Right kidney (tissue), 1 donor: Measurements from ENCODE around the gene AFF3.
"Not testable (repeated sequence)": the region's sequence is repeated elsewhere in the genome, so short reads cannot be mapped to it uniquely, and the experiment has no call there.

ENCODE experiments used
- DNase-seq: peaks from one replicate; pipeline ENCODE4 v3.0.0-alpha.2; 2016

The AFF3 gene

DNA sequence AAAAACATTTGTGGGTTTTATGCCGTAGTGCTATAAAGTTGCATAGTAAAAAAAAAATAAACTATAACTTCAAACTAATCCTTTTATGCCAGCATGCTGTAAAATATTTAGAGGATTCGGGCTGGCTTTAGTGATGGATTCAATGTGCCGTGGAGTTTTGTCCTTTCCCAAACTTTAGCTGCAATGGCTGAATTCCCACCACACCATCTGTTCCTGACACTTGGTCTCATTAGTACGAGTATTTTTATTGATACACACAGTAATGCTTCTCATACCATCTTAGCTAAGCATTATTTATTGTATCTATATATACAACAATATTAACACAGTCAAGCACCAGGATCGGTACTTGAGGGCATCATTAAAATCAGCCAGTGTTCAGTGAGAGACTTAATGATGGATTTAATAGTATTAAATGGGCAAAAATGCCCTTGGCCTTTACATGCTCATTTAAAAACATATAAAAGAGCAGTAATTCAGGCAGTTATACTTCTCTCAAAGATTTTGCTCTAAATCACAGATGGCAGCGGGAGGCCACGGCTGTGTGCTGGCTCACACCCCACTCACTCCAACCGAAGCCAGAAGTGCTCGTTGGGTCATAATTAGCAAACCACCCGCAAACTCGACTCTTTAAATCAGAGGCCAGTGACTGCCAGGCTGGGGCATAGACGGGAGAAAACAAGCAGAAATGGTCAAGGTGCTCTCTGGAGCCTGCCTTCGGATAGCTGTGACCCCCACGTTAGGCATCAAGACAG, 355.6 kb downstream of the AFF3 start:
- no peak for DNase-seq

DNA sequence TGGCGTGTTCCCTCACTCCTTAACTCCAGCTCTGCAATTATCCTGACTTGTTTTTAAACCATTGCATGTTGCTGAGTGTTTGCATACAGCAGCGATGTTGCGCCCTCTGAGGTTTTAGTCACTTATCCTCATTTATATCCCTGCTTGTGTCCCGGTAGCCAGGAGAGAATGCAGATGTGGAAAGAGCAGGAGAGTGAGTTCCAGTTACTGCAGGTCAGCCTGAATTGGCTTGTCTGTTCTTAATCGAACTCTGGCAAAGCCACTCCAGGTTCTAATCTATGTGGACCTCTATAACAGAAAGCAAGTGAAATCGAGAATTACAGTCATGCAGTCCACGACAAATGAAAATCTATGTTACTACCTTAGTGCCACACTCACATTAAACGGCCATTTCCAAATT, 357.4 kb downstream of the AFF3 start:
- DNase-seq = no peak

DNA sequence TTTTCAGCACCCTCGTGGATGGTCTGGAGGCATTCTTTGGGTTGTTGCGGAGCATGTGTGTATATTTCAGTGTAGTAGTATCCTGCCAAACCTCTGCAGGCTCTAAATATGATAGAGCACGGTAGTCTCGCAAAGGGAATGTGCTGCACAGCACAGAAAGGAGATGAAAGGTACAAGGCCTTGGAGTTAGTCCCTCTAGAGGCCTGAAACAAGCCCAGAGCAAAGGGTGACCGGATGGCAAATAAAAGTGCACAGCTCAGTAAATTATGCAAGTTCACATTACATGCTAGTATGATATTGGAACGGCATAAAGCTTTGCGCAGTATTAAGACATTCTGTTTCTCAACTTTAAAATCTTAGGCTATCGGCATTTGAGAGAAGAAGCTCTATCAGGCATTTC, 358.1 kb downstream of the AFF3 start:
- no peak for DNase-seq

GRCh38 chr2:99780276-99780675, 362.1 kb downstream of the AFF3 start:
- no peak for DNase-seq

GRCh38 chr2:99779276-99779675, 363.1 kb downstream of the AFF3 start:
- DNase-seq = no peak

GRCh38 chr2:99777656-99778290, 364.6 kb downstream of the AFF3 start:
- no peak for DNase-seq

DNA sequence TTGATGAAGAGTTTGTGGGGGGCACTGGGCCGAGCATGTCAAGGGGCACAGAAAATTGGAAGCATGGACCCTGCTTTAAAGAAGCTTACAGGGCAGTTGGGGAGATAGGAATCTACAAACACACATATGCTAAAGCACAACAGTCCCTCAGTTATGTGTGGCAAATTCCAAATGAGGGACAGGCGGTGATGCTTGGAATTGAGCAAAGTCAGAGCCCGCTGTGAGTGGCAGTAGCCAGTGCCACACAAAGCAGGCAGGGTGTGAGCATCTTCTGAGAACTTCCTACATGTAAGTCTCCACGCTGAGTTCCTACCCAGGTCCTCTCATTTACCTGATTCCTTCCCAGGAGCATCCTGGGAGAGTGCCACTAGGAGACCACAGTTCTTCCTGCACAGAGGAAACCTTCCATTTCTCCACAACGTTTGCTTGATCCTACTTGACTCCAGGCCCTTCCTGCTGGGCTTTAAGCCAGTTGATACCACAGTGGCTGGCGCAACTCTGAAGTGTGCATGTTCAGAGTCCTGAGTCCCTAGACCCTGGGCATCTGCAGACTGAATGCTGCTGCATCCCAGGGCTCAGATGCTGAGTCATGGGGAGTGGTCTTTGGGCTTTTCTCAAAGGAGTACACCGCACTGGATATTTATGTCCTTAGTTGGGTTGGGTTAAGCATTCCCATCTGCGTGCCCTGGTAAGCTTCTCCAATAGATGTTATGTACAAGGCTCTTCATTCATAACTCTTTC, 365.3 kb downstream of the AFF3 start:
- DNase-seq = no peak

- no peak for DNase-seq
These were observed 366.0 kb downstream of the AFF3 start for GRCh38 chr2:99776206-99776905.

GRCh38 chr2:99775585-99775984, 366.8 kb downstream of the AFF3 start:
- DNase-seq = no peak

DNA sequence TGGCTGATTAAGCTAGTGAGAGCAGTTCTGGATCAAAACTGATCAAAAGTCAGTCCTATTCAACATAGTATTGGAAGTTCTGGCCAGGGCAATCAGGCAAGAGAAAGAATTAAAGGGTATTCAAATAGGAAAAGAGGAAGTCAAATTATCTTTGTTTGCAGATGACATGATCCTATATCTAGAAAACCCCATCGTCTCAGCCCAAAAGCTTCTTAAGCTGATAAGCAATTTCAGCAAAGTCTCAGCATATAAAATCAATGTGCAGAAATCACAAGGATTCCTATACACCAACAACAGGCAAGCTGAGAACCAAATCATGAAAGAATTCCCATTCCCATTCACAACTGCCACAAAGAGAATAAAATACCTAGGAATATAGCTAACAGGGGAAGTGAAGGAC, 368.7 kb downstream of the AFF3 start:
- DNase-seq = not testable (repeated sequence)

GRCh38 chr2:99772591-99773331, 369.6 kb downstream of the AFF3 start:
- DNase-seq = peak; percentile 15

DNA sequence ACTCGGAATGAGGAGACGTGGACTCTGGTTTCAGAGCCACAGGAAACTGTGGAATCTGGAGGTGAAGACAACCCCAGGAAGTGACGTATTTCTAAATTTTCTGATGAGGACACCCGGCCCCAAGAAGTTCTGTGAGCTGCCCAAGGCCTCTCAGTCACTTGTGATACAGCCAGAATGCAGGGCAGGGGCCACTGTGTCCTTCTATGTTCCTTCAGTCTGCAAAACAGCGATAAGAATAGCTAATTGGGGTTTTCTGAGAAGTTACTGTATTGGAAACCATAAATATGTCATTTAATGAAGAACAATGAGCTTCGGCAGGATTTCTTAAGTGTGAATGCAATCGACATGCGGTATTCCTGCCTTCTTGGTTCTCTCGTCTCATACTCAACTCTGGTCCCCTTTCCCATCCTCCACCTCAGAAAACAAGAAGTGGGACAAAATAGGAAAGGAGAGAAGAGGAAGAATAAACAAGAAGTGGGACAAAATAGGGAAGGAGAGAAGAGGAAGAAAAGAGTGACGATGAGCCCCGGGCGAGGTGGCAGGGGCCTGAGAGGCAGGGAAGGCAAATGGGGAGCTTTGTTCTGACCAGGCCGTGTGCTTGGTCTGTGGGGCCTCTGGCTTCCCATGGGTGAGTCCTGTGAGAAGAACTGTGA, 370.6 kb downstream of the AFF3 start:
- DNase-seq = no peak

DNA sequence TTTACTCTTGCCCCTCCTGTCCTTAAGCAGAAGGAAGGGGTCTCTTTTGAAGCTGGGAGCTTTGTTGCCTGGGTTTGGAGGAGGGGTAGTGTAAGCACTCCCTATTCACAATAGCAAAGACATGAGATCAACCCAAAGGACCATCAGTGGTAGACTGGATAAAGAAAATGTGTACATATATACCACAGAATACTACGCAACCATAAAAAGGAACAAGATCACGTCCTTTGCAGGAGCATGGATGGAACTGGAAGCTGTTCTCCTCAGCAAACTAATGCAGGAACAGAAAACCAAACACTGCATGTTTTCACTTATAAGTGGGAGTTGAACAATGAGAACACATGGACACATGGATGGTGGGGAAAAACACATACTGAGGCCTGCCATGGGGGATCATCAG, 371.5 kb downstream of the AFF3 start:
- no peak for DNase-seq

GRCh38 chr2:99765731-99766318, 376.6 kb downstream of the AFF3 start:
- DNase-seq = no peak

- no peak for DNase-seq
These were observed 378.6 kb downstream of the AFF3 start for GRCh38 chr2:99763764-99764163.

DNA sequence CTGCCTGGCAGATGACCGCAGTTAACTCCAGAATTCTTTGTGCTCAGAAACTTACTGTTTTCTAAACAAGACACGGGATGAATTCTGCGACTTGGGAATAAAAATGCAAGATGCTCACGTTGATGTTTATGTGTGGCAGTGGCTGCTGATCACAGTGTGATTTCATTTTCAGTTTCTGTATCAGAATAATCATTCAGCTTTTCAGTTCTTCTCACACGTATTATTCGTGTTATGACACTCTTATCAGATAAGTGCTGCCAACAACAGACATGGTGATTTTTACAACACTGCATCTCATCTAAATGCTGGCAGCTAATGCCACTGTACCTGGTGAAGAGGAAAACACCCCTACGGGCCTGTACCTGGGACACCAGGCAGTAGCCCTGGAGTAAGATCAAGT, 379.7 kb downstream of the AFF3 start:
- no peak for DNase-seq

- DNase-seq = no peak
These were observed 384.7 kb downstream of the AFF3 start for GRCh38 chr2:99757611-99758114.

DNA sequence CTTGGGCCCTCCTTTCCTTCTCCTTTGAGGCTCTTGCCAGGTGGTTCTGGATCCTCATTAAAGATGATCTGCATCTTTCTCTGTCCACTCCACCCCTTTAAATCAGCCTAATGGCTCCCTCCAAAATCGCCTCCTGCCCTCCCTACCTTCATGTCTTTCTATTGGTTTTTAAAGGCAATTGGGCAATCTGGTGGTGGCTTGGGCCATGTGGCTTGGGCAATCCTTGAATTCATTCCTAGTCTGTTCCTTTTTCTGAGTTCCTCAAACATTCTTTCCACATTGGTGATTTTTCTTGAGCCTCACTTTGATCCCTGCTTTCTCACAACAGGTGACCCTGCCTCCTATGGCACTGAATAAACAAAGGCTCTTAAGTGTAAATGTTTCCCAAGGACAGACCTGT, 386.3 kb downstream of the AFF3 start:
- DNase-seq = no peak

GRCh38 chr2:99754210-99754609, 388.2 kb downstream of the AFF3 start:
- no peak for DNase-seq

DNA sequence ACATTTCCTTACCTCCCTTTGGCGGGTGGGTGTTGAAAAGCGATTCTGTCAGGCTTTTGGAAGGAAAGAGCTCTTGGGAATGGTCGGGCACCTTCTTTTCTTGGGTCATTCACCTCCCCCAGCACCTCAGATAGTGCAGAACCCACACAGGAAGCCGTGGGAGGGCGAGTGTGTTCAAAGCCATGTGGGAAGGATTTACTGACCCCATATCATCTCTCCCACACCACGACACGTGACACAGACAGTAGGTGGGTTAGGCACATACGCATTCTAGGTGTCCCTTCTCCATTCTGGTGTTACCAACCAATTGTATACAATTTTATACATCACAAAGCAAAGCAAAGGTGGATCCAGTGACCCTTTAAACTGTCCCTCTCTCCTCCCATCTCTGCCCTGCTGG, 388.9 kb downstream of the AFF3 start:
- no peak for DNase-seq

DNA sequence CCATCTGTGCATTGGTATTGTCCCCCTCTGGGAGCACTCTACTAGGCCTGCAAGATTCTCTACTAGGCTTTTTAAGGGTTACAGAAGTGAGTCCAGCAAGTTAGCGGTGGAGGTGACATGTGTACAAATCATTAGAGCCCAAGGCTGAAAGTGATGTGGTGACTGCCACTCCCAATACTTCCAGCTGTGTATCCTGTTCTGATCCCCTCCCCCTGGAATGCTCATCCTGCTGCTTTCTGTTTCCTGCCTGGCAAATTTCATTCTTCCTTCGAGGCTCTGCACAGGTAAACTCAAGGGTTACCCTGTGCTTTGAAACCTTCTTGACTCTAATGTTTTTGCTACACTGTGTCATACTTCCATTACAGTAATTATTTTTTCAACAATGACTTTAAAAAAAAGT, 394.0 kb downstream of the AFF3 start:
- DNase-seq = no peak
